ENCODE measurements around the gene AUTS2.
"Not testable (repeated sequence)": the region's sequence is repeated elsewhere in the genome, so short reads cannot be mapped to it uniquely, and the experiment has no call there.

AUTS2 gene

DNA sequence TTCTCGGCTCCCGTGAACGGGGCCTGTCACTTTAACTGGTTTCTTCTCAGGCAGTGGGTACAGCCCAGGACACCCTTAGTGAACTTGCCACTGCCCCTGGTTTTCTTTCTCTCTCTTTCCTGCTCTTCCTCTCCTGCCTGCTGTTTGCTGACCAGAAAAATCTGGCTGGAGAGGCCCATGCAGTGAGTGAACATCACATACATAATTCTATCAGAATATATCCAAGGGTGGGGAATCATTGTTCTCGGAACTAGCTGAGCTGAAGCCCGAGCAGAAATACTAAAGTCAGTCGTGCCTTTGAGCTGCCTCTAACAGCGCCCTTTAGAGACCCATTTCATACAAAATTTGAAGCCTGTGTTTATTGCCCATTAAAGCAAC is 1032.2 kb downstream of the AUTS2 start:
- peak; percentile 48 for DNase-seq

DNA sequence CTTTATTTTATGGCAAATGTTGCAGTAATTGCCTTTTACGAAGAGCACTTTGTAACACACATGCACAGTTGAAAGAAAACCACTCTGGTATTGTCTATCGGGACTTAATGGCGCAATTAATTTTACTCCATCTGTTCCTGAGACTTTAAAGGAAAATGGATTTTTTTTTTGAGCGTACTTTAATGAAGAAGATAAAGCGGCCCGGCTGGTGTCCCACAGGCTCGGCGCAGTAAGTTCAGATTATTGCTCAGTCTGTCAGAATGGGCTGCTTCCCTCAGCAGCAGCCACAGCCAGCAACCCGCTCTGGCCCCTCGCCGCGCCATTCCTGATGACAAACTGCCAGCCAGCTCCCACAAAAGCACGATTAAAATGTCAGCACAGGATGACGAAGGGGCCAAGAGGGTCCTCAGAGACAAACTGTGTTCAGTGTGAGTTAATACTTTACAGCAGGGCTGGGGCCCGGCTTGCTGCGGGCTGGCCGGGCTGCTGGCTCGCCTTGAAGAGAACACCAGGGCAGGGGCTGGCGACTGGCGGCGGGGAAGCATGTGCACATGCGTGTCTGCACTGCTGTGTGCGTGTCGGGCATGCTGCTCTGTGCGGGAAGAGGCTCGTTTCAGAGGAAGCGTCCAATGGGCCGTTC is 1032.7 kb downstream of the AUTS2 start:
- DNase-seq = peak; percentile 61

DNA sequence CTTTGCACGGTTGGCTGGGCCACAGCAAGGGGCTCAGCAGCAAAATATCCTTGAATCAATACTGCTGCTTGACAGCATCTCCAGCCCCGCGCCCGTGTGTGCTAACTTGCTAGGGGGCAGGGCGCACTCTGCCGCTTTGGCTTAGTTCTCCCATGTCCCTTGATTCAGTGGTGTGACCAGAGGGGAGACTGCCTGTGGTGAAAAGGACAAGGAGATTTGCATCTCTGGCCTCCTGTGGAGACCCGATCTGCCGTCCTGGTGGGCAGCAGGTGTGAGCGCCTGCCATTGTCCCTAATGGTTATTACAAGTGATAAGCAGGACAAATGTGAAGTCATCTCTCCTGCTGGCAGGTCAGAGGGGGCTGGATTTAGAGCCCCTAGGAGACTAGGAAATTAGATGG is 1033.4 kb downstream of the AUTS2 start:
- no peak for DNase-seq

DNA sequence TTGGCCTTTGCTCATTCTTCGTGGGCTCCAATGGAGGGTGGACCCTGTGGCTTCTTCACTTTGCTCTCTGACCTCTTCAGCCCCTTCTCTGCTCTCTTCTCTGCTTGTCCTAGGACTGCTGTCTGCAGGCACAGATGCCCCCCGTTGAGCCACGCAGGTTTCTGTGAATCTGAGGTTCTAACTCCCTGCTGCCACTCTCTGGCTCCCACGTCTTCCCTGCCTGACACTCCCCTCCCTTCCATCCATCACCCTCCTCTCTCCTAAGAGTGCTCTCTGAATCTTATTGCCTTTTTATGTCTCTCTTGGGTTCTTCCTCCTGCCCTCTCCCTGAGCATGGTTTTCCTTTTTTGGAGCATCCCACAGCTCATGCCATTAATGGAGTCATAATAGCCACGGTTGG is 1034.1 kb downstream of the AUTS2 start:
- no peak for DNase-seq

DNA sequence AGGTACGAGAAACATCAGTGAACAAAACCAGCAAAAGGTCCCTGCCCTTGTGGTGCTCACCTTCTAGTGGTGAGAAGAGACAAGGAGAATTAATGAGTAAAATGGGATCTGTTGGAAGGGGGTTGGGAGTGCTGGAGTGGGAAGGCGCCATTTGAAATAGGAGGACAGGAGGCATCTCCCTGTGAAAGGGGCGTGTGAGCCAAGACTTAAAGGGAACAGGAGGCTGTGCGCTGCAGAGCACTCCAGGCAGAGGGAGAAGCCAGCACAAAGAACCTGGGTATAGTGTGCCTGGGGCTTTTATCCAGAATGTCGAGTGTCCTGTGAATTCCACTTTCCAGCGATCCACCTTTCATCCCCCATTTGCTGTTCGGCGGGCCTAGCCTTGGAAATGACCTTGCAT is 1035.8 kb downstream of the AUTS2 start:
- no peak for DNase-seq

DNA sequence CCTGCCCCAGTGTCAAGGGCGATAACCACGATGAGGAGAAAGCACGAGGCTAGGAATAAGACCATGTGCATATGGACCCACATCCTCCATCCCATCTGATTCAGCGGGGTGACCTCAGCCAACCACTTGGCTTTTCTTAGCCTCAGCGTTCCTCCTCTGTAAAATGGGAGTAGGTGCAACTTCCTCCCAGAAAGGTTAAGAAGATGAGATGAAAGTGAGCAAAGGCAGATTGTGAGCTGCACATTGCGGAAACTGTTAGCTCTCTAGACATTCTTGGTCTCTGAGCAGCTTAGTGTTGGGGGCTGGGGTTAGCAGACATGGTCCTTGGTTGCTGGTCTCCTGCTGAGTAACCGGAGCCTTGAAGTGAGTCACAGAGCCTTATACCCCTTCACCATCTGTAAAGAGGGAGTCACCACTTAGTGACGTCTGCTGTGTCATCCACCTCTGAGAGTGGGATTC is 1036.4 kb downstream of the AUTS2 start:
- DNase-seq = no peak

DNA sequence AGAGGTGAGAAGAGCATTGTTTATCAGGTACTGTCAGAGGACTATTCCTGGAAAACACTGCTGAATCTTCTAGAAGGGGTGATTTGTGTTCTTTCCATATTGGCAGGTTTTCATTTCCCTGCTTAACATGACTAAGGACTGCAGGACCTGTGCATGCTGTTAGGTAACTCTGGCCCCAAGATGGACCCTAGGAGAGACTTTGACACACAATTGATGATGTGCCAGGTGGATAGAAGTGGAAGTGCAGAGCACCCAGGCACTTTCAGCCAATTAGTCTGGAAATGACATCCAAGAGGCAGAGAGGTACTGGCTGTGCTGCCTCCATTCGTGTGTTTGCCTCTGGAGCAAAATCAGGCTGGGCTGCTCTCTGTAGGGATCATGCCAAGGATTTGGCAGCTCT is 1037.4 kb downstream of the AUTS2 start:
- no peak for DNase-seq

DNA sequence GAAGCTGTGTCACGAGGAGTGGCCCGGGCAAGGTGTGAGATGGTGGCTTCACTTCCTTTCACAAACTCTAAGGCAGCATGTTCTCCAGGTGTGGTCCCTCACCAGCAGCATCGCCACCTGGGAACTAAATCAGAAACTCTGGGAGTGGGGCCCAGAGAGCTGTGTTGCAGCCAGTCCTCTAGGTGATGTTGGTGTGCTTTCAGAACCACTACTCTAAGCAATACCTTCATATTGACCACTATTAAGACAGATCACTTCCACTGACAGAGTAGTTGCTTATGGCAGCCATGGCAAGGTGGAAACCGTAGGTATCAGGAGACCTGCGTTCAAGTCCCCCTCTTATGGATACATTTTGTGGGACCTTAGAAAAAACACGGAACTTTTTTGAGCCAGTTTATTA is 1037.9 kb downstream of the AUTS2 start:
- no peak for DNase-seq

DNA sequence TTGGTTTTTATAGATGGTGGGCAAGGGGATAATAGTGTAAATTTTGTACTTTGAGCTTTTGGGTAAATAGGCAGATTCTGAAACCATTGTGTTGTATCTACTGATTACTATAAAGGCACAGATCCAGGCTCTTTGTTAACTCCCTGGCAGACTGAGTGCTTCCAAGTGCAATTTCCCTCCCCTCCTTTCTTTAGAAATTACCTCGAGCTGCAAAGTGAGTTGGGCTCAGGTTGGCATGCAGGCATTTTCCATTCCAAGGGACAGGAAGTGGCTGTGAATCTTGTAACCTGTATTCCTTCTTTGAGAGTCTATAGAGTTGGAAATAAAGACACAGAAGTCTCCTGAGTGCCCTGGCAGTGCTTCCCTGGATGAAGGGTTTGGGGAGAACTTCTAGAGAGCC is 1039.5 kb downstream of the AUTS2 start:
- DNase-seq = no peak

DNA sequence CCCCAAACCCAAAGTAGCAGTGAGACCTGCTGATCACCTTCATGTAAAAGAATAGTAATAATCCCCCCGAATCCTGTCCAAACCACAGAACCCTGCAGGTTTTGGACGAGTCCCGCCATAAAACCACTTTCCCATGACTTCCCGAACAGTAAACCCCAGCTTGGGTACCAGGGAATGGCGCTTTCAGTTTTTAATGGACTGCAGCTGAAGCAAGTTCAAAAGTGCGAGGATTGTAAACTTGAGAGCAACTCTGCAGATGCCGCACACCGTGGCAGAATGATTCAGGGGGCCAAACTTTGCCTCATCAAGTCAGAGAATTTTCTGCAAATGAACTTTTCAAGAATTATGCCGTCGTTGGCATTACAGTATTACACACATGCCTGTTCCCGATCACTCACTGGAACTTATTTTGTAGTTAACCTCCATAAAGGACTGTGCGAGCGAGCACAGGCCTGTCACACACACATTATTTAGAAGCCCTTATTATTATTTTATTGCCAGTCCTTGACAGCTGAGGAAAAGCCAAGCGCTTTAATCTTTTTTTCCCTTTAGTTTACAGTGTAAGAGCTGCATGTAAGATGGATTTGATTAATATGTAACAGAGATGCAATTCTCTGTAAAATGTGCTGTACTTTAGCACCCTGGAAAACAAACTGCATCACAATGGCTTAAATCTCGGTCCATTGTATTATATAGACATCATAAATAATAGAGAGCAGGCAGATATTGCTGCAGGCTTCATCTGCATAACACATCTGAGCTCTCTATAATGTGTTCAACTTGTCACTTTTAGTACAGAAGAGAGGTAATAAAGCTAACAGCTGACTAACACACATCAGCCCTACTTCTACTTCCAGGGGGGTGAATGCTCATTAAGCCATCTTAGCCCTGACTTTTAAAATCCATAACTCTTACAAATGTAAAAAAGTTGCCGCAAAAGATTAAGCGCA is 1040.2 kb downstream of the AUTS2 start:
- DNase-seq = no peak

DNA sequence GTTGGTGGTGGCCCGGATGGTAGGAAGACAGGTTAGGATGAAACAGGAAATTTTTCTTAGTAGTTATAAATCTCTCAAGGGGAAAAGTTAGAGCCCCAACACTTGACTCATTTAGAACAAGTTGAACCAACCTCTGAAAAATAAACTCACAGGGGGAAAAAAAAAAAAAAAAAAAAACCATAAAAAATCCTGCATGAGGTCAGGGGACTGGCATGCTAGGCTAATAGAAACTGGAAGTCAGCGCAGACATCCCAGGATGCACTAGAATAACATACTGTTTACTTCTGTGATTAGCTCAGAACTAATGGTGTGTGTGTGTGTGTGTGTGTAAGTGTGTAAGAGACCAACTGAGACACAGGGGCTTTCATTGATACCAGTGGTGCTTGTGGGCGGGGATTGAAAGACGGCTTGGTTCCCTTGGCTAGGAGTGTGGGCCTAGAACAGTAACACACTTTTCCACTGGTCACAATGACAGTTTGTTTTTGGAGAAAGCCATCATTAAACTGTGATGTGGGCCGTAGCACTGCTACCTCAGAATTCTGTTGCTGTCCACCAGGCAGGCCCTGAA is 1042.1 kb downstream of the AUTS2 start:
- no peak for DNase-seq

DNA sequence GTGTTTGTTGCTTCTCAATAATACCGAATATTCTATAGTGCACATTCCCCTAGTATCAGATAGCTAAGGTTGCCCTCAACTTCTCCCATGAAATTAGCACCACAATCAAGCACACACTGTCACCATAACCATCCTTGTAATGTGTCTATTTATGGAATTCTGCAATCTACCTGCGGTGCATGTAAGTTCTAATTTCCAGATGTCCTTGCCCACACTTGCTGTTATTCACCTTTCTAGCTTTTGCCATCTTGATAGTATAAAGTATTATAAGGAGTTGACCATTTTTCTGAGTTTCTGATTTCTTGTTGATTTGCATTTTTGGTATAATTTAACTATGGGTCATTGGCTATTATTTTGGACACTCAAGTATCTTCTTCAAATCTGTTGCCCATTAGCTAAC is 1043.6 kb downstream of the AUTS2 start:
- no peak for DNase-seq

DNA sequence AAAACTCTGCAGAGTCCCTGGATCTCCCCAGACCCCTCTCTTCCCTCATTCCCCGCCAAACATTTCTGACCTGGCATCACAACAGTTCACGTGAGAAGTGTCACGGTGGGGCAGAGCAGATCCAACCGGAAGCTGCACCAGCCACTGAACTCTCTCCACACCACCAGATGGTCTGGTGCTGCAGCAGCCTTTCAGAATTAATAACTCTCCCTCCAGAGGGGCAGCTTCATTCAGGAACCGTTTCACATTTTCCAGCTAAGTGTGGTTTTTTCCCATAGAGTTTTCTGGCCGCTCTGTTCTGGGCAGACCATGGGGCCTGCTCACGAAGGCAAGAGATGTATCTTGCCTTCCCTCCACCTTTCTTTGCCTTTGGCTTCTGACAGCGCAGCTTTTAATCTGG is 1047.0 kb downstream of the AUTS2 start:
- no peak for DNase-seq

DNA sequence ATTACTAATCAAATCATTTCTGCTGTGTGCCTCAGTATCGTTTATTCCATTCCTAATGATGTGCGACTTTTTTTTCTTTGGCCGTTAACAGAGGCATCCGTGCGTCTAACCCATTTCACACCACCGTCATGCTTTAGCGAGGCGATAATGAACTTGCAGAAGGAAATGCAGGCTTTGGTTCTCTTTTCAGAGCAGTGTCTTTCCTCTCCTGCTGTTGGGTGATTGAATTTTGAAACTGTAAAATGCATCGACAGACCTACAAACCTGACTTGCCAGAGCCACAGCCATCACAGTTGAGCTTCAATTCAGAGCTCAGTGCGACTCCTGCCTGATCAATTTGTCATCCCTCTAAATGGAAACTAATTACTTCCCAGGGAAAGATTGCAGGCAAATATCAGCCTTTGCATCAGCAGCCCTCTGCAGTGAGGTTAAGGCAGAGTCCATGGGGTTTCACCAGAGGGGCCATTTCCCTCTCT is 1047.6 kb downstream of the AUTS2 start:
- no peak for DNase-seq

DNA sequence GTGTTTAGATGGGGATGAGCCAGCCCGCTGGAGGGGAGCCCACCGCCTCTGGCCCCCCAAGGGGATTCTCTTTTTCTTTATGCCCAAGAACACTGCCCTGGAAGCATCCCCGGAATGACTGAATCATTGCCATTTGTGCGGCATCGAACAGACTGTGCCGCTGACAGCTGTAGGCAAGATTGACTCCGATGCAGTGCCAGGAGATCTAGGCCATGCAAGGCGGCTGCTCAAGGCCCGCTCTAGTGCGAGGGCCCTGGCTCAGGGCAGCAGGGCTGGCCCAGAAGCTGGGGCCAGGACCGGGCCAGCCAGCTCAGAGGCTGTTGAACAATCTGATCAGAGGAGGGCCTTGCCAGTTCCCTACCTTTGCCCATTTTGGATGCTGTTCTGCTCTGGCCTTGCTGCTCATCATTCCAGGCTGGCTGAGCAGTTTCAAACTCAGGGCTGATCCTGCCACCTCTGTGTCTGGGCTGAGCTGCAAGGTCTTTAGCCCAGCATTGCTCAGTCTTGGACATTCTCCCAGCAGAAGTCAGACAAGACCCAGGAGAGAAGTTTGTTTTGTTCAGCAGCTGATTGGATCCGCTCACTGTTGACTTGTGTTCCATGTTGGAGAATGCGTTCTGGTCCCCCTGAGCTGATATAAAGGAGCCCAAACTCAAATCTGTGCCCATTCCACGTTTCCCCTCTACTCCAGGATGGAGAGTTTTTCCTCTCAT is 1048.4 kb downstream of the AUTS2 start:
- no peak for DNase-seq

DNA sequence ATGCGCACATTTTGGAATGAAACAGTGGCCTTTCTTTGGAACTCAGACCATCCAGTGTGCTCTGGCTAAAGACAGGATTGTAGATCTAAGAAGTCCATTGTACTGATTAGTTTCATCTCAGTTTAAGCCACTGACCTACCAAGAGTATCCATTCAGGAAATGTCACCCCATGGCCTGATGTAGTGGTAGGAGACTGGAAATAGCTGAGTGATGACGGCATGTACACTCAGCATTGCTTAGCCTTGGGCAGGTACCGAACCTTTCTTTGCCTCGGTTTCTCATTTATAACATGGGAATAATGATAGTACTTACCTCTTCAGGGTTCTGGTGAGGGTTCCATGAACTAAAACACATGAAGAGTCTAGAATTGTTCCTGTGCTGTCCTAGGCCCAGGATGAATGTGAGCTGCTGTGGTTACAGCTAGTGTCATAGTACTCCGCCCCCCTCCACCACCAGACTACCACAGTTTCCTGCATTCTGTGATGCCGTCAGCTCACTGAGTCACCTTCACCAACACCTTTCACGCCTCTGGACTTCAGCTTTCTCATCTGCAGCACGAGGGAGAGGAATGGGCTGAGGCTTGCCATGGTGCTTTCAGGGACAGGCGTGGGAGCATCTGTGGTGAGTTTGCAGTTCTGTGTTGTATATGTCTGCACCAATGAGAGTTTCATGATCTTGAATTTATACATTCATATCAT is 1049.7 kb downstream of the AUTS2 start:
- DNase-seq = no peak

DNA sequence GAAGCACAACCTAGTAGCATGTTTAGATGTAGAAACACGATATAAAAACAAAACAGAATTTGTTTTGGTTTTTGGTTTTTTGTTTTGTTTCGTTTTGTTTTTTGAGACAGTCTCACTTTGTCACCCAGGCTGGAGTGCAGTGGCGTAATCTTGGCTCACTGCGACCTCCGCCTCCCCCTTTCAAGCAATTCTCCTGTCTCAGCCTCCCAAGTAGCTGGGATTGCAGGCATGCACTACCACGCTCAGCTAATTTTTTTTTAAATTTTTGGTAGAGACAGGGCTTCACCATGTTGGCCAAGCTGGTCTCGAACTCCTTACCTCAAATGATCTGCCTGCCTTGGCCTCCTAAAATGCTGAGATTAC is 1050.2 kb downstream of the AUTS2 start:
- DNase-seq = not testable (repeated sequence)

DNA sequence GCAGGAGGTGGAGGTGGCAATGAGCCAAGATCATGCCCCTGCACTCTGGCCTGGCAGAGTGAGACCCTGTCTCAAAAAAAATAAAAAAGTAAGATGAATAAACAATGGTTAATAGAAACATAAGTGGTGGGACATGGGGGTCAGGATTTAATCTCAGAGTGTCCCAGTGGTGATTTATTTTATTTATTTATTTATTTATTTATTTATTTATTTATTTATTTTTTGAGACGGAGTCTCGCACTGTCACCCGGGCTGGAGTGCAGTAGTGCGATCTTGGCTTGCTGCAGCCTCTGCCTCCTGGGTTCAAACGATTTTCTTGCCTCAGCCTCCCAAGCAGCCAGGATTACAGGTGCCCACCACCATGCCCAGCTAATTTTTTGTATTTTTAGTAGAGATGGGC is 1051.0 kb downstream of the AUTS2 start:
- no peak for DNase-seq

DNA sequence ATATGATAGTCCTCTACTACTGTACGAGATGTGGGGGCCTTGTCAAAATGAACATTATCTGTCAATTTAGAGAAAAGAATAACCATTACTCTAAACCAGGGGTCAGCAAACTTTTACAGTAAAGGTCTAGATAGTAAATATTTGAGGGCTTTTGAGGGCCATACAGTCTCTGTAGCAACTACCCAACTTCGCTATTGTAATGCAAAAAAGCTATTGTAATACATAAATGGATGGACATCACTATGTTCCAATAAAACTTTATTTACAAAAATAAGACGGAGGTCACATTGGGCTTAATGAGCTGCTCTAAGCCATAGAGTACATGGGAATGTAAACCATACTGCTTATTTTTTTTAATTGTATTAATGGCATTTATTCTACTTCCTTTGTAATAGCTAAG is 1055.9 kb downstream of the AUTS2 start:
- no peak for DNase-seq

DNA sequence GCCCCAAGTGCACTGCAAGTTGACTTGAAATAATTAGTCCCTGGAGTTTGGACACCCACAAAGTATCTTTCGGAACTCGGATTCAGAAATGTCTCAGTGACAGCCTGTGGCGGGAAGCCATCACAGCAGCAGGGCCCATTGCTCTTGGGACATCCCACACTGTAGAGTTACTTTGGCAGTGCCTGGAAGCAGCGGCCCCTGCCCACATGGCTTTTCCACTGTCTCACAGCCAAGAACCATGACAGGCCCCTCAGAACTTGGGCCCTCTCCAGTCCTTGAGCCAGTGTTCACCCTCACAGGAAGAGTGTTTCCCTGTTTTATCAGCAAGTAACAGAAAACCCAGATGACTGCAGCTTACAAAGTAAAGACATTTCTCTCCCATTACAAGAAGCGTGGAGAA is 1056.7 kb downstream of the AUTS2 start:
- DNase-seq = no peak

DNA sequence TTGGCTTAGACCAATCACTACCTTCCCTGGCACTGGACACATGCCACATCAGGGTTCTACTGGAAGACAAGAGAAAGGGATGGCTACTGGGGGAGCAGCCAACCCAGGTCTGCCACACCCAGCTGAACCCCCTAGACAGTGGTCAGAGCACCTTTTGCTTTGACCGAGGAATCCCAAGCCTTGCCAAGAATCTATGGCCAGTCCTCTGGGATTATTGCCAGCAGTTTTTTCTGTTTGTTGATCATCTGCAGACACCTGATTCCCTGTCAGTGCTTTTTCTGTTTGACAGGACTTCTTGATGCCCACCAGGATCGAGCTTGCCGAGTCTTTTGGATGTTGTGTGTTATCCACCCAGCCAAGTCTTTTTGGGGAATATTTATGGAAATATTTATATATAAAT is 1057.4 kb downstream of the AUTS2 start:
- peak; percentile 11 for DNase-seq

DNA sequence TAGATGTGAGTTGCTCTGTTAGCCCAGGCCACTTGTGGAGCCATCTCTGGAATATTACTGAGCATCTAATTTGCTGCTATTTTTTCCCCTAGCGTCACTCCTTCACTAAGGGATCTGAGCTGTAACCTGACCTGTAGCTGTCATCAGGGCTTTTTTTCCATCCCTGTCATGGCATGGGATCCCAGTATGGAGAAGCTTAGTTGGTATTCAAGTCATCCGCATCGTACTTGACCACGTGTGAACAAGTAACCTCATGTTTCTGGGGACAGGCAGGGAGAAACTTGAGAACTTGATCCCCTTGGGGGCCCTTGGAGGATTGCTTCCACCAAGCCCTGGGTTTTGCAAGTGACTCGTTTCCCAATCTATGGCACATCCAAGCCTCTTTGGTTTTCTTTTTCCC is 1059.3 kb downstream of the AUTS2 start:
- DNase-seq = no peak

Measured in NCI-H1092 treated with DMSO at 0.1 percent for 48 hours (cell line).